HG02970 (cell line): Measurements from ENCODE around the gene NPW.

Experiments
- ATAC-seq: cut with Tn5 transposase; IDR thresholded peaks from one replicate; pipeline ENCODE4 v1.9.1; 2021; ENCODE audit warnings: mild to moderate bottlenecking, moderate library complexity, moderate number of reproducible peaks; ENCODE audit not compliant: unreplicated experiment, low FRiP score

NPW gene

GRCh38 chr16:2019518-2019920, at the start of gene NPW:
TSS of gene NPW (plus strand) at chr16:2019785.
- ATAC-seq = no peak

GRCh38 chr16:1971796-1972489, 47.6 kb upstream of the NPW start, which contains the start of gene TBL3:
TSS of gene TBL3 (plus strand) at chr16:1972053. CDS start at chr16:1972165, 112 bp downstream.
- peak; percentile 85 for ATAC-seq

- no peak for ATAC-seq
Observed at GRCh38 chr16:1972490-1972877, 47.1 kb upstream of the NPW start.

GRCh38 chr16:1973461-1974156, 46.0 kb upstream of the NPW start:
- no peak for ATAC-seq

- ATAC-seq = no peak
Observed at GRCh38 chr16:1974157-1975070, 45.2 kb upstream of the NPW start.

GRCh38 chr16:1975432-1976215, 44.0 kb upstream of the NPW start:
- ATAC-seq = no peak

GRCh38 chr16:1976216-1976520, 43.4 kb upstream of the NPW start:
- no peak for ATAC-seq

GRCh38 chr16:1976951-1977874, 42.4 kb upstream of the NPW start:
- ATAC-seq = no peak

GRCh38 chr16:1977875-1978268, 41.7 kb upstream of the NPW start:
- ATAC-seq = no peak

GRCh38 chr16:1978476-1979120, 41.0 kb upstream of the NPW start:
- ATAC-seq = no peak

- no peak for ATAC-seq
Observed at GRCh38 chr16:1979271-1980029, 40.1 kb upstream of the NPW start.

GRCh38 chr16:1980030-1980769, 39.4 kb upstream of the NPW start:
- no peak for ATAC-seq

- ATAC-seq = no peak
Observed at GRCh38 chr16:1980770-1981087, 38.9 kb upstream of the NPW start.

GRCh38 chr16:1981398-1981836, 38.2 kb upstream of the NPW start, which contains the start of gene NOXO1:
TSS of gene NOXO1 (minus strand) at chr16:1981469. CDS start at chr16:1981179, 290 bp downstream.
- ATAC-seq = no peak

GRCh38 chr16:1982013-1982433, 37.6 kb upstream of the NPW start:
- no peak for ATAC-seq

GRCh38 chr16:1982991-1983543, 36.5 kb upstream of the NPW start:
- ATAC-seq = no peak
